HepG2 (cell line): ENCODE results near the gene CCL1. TPM values are rescaled to one million over a fixed set of nuclear protein-coding genes. Genes with fewer than 3 reads are reported as not detected.

Experiments used
- ATAC-seq: fragments of 200-7000 bp; cut with Tn5 transposase; 3 replicates; pipeline ENCODE4 v1.9.1; 2020; ENCODE audit warnings: mild to moderate bottlenecking, moderate library complexity
- BruUV-seq: library from RNA; stranded (reverse); fragments of 400-500 nt; replicated peaks from 2 replicates; lab custom pipeline; 2021; lab: Mats Ljungman, UMichigan
- CTCF ChIA-PET: fragments of 300-600 bp; formaldehyde crosslinking; extraction: SDS; loops from one replicate; lab custom pipeline; 2021; ENCODE audit warnings: low total read pairs, inconsistent platforms, low intra/inter-chr PET ratio; lab: Yijun Ruan, JAX
- POLR2A ChIA-PET: fragments of 350-600 bp; sonication (Branson Sonifier 250); formaldehyde crosslinking; loops from one replicate; lab custom pipeline; 2020; ENCODE audit warnings: antibody characterized with exemption, inconsistent platforms; lab: Yijun Ruan, JAX
- DNase-seq: peaks from one replicate; pipeline ENCODE4 v3.0.0-alpha.2; 2015; ENCODE audit warnings: low spot score
- FAIRE-seq: peaks from 3 replicates; lab custom pipeline; 2011; peaks lifted over from hg19 to GRCh38; lab: Jason Lieb, UNC
- H2AFZ ChIP-seq: one replicate; pipeline ENCODE4 v1.6.1; 2011; ENCODE audit warnings: low read length, inconsistent platforms
- H3K27ac ChIP-seq: fragments of 300-600 bp; 3 replicates; pipeline ENCODE4 v1.8.0; 2011; ENCODE audit warnings: mixed run types, mild to moderate bottlenecking, mixed read lengths, low read length, inconsistent platforms; ENCODE audit not compliant: insufficient read depth; ENCODE audit errors: extremely low read length
- H3K27me3 ChIP-seq, 2 experiments: fragments of 200-600 bp in 1 of 2; 2 replicates in 1 of 2; 3 replicates in 1 of 2; pipeline versions ENCODE4 v1.6.0 to v1.8.0; 2011; ENCODE audit warnings: low read length in 2 of 2, mild to moderate bottlenecking in 2 of 2, moderate library complexity in 2 of 2, inconsistent platforms in 1 of 2; ENCODE audit not compliant: insufficient read depth in 2 of 2, control insufficient read depth in 1 of 2
- H3K36me3 ChIP-seq, 2 experiments: fragments of 200-600 bp in 1 of 2; replicated peaks in 1 of 2; 2 replicates in 1 of 2; 3 replicates in 1 of 2; pipeline versions ENCODE4 v1.5.1 to v1.8.0; 2011; ENCODE audit warnings: low read length in 2 of 2, inconsistent platforms in 1 of 2; ENCODE audit not compliant: insufficient read depth in 2 of 2, control insufficient read depth in 1 of 2
- H3K4me1 ChIP-seq: 2 replicates; pipeline ENCODE4 v1.5.1; 2012; ENCODE audit warnings: low read length, inconsistent platforms; ENCODE audit not compliant: insufficient read depth
- H3K4me2 ChIP-seq: 2 replicates; pipeline ENCODE4 v1.6.0; 2011; ENCODE audit warnings: low read depth, low read length, inconsistent platforms
- H3K4me3 ChIP-seq, 3 experiments: fragments of 200-600 bp in 1 of 3; sonication (generic), shearing (Covaris generic) in 1 of 3; replicated peaks in 1 of 3; 2 replicates each; pipeline ENCODE4 v1.5.1; 2011 to 2016; ENCODE audit warnings: low read length in 3 of 3, inconsistent platforms in 2 of 3, low read depth in 2 of 3, mild to moderate bottlenecking in 2 of 3, control low read depth in 1 of 3, mixed read lengths in 1 of 3; ENCODE audit not compliant: insufficient read depth in 1 of 3
- H3K79me2 ChIP-seq: one replicate; pipeline ENCODE4 v1.6.1; 2011; ENCODE audit warnings: low read length, inconsistent platforms; ENCODE audit not compliant: insufficient read depth
- H3K9ac ChIP-seq: 2 replicates; pipeline ENCODE4 v1.6.0; 2011; ENCODE audit warnings: mild to moderate bottlenecking, low read depth, low read length, inconsistent platforms; ENCODE audit not compliant: insufficient read depth
- H3K9me3 ChIP-seq: 2 replicates; pipeline ENCODE4 v1.5.1; 2012; ENCODE audit warnings: mild to moderate bottlenecking, low read length
- H4K20me1 ChIP-seq: 2 replicates; pipeline ENCODE4 v1.6.0; 2011; ENCODE audit warnings: inconsistent platforms, mild to moderate bottlenecking, low read length, moderate library complexity; ENCODE audit not compliant: insufficient read depth
- CEBPB ChIP-seq: IDR thresholded peaks from 2 replicates; pipeline ENCODE4 v1.6.1; 2011; ENCODE audit warnings: low read depth, low read length, improper control_type of control experiment, borderline replicate concordance
- CHD4 ChIP-seq: fragments of 200-600 bp; sonication (generic); IDR thresholded peaks from 2 replicates; pipeline ENCODE4 v1.7.0; 2017; ENCODE audit warnings: mild to moderate bottlenecking, low read length, borderline replicate concordance
- ELF4 ChIP-seq: sonication (generic); formaldehyde crosslinking; IDR thresholded peaks from 2 replicates; pipeline ENCODE4 v1.5.0; 2020; ENCODE audit warnings: missing genetic modification reagents, mild to moderate bottlenecking, moderate library complexity, borderline replicate concordance
- GFI1 ChIP-seq: sonication (generic); formaldehyde crosslinking; IDR thresholded peaks from 2 replicates; pipeline ENCODE4 v1.5.0; 2020; ENCODE audit warnings: missing genetic modification reagents, mild to moderate bottlenecking, borderline replicate concordance
- HMGXB4 ChIP-seq, 2 experiments: sonication (generic) in 1 of 2; formaldehyde crosslinking in 1 of 2; IDR thresholded peaks; 2 replicates each; pipeline versions ENCODE4 v1.4.0 to v1.6.1; 2018 to 2020; ENCODE audit warnings: missing genetic modification reagents in 2 of 2, borderline replicate concordance in 1 of 2, low read depth in 1 of 2, mild to moderate bottlenecking in 1 of 2, missing biosample characterization in 1 of 2
- JUN ChIP-seq: sonication (generic); formaldehyde crosslinking; IDR thresholded peaks from 2 replicates; pipeline ENCODE4 v1.4.0; 2020; ENCODE audit warnings: mild to moderate bottlenecking, missing genetic modification reagents
- MBNL3 ChIP-seq: fragments of 250-450 bp; sonication (Bioruptor Pico); conservative IDR thresholded peaks from 2 replicates; pipeline ENCODE4 v1.8.0; 2022; ENCODE audit warnings: mild to moderate bottlenecking, inconsistent platforms
- MLLT10 ChIP-seq: sonication (generic); formaldehyde crosslinking; IDR thresholded peaks from 2 replicates; pipeline ENCODE4 v1.4.0; 2020; ENCODE audit warnings: missing genetic modification reagents
- PBX3 ChIP-seq: sonication (generic); formaldehyde crosslinking; IDR thresholded peaks from 2 replicates; pipeline ENCODE4 v1.8.1; 2023; ENCODE audit warnings: missing genetic modification reagents, inconsistent platforms, borderline replicate concordance
- PHF8 ChIP-seq: sonication (generic); formaldehyde crosslinking; IDR thresholded peaks from 2 replicates; pipeline ENCODE4 v1.5.0; 2020; ENCODE audit warnings: missing genetic modification reagents
- SAFB2 ChIP-seq: sonication (generic); formaldehyde crosslinking; IDR thresholded peaks from 2 replicates; pipeline ENCODE4 v1.5.1; 2020; ENCODE audit warnings: missing genetic modification reagents, low read depth, mild to moderate bottlenecking, borderline replicate concordance
- SIX4 ChIP-seq: sonication (generic); formaldehyde crosslinking; IDR thresholded peaks from 2 replicates; pipeline ENCODE4 v1.4.0; 2020; ENCODE audit warnings: missing genetic modification reagents
- SP4 ChIP-seq: sonication (generic); formaldehyde crosslinking; IDR thresholded peaks from 2 replicates; pipeline ENCODE4 v1.8.1; 2023; ENCODE audit warnings: mild to moderate bottlenecking, missing genetic modification reagents
- TOE1 ChIP-seq: sonication (generic); formaldehyde crosslinking; IDR thresholded peaks from 2 replicates; pipeline ENCODE4 v1.4.0; 2020; ENCODE audit warnings: mild to moderate bottlenecking, missing genetic modification reagents
- ZFX ChIP-seq: sonication (generic); formaldehyde crosslinking; IDR thresholded peaks from 2 replicates; pipeline ENCODE4 v1.4.0; 2020; ENCODE audit warnings: mild to moderate bottlenecking, low read depth, missing genetic modification reagents, moderate library complexity
- ZNF101 ChIP-seq: sonication (generic); formaldehyde crosslinking; IDR thresholded peaks from 2 replicates; pipeline ENCODE4 v1.4.0; 2020; ENCODE audit warnings: mild to moderate bottlenecking, low read depth, missing genetic modification reagents, borderline replicate concordance
- ZNF230 ChIP-seq: sonication (generic); formaldehyde crosslinking; IDR thresholded peaks from 2 replicates; pipeline ENCODE4 v1.4.0; 2020; ENCODE audit warnings: mild to moderate bottlenecking, missing genetic modification reagents
- ZNF446 ChIP-seq: sonication (generic); formaldehyde crosslinking; IDR thresholded peaks from 2 replicates; pipeline ENCODE4 v1.5.0; 2020; ENCODE audit warnings: mild to moderate bottlenecking, missing genetic modification reagents
- WGBS: methylation state at CpG from one replicate; pipeline ENCODE4 v1.1.6; 2017; ENCODE audit warnings: low lambda C conversion rate; 5-methylcytosine and 5-hydroxymethylcytosine counted together
- in situ Hi-C: cut with HindIII; loops from 2 replicates; pipeline ENCODE4 v1.10.0; 2017; ENCODE audit warnings: low pct_unique_long_range_greater_than_20kb; ENCODE audit not compliant: extremely low pct_ligation_motif_present
- intact Hi-C: fragments of 100-400 bp; cut with micrococcal nuclease; formaldehyde crosslinking; loops from one replicate; pipeline ENCODE4 v1.10.0; 2022; ENCODE audit not compliant: unreplicated experiment
- polyA plus RNA-seq, 8 experiments: library from polyadenylated mRNA; depleted of rRNA in 3 of 8; stranded (reverse) in 7 of 8; unstranded in 1 of 8; fragments of >200 nt; fragmentation: Illumina TruSeq in 4 of 8; extraction: Trizol in 4 of 8; gene quantifications; 2 replicates each; pipeline versions ENCODE4 v1.2.1 to v1.2.3, GENCODE V29; 2011 to 2016; ENCODE audit warnings: low read depth in 4 of 8, missing spikeins in 1 of 8, mixed read lengths in 1 of 8; ENCODE audit not compliant: insufficient read depth in 1 of 8
- total RNA-seq, 5 experiments: library from RNA; depleted of rRNA; stranded (reverse); fragments of >200 nt; fragmentation: Illumina TruSeq; extraction: Trizol; gene quantifications; 2 replicates each; pipeline ENCODE4 v1.2.3, GENCODE V29; 2016; ENCODE audit warnings: low read depth in 1 of 5
- TF ChIP-seq, protein P1 (sequence below): IDR thresholded peaks from 2 replicates; pipeline ENCODE4 v1.6.1; 2016; ENCODE audit warnings: control low read depth

The CCL1 gene
- total and polyA plus RNA-seq, 2 of the 13 experiments (the other 11 are each of a cell fraction or from before 2014, with no cell fraction given) = not detected

GRCh38 chr17:34374457-34374856, 11.4 kb upstream of the CCL1 start (continued):
- no peak for TF ChIP-seq HMGXB4 (CRISPR knock-in tag; IDR thresholded peaks at IDR 0.05; ENCODE audit: borderline replicate concordance in 1 of 2, low read depth in 1 of 2)
- TF ChIP-seq JUN (CRISPR knock-in tag) = no peak
- TF ChIP-seq ZNF101 (CRISPR knock-in tag) = no peak
- no peak for TF ChIP-seq ZFX (CRISPR knock-in tag)

DNA sequence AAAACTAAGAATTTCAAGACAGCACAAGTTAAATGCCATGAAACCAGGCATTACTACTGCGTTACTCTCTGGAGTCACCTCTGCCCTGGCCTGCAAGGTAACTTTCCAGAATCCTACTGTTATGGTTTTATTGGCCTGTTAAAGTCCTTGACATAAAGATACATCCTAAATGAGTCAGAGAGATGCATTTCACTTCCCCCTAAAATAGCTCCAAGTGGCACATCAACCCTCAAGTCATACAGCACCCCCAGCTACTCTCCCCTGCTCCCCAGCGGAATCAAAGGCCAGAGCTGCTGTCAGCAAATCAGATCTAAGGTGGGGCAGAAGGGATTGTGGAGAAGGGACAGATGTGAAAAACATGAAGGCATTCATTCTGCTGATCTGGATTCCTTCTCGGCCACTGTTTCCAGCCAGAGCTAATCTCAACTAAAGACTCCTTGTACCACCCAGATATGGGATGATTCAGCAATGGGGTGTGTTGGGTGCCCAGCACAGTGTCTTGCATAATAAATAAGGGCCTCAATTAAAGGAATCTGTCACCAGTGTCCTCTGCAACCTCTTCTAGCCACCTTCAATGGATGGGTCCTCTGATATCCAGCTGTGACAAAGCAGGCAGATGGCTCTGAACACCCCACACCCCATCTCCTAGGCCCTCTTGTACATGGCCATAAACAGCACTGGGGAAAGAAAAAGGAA, 8.5 kb upstream of the CCL1 start:
- Histone ChIP-seq H3K27me3 (peaks cover 0 to 7% of the 10 kb centered on the region in 2 experiments; a peak in 1 of 5 replicates), H3K36me3 (no peaks in the 10 kb centered on the region), H2AFZ (no peak overlapping the region), H3K4me1 (0 out of 2 replicates have a peak, but pooled peaks cover 7% of the 10 kb centered on the region), H3K9me3 (no peaks in the 10 kb centered on the region), H3K27ac (no peak overlapping the region), H4K20me1 (no peaks in the 10 kb centered on the region), H3K9ac (no peak overlapping the region), H3K79me2 (no peaks in the 10 kb centered on the region), H3K4me3 (no peak overlapping the region), H3K4me2 (no peak overlapping the region)
- FAIRE-seq = no peak
- no peak for DNase-seq
- BruUV-seq = no TSS peak
- in situ Hi-C loops = no loop called here
- ATAC-seq = no peak
- CTCF ChIA-PET = no interaction called here
- POLR2A ChIA-PET = no interaction called here
- WGBS = 10% methylated on average over 3 of the region's 3 CpGs
- intact Hi-C loops = no loop called here
- TF ChIP-seq SIX4 (CRISPR knock-in tag) = no peak
- no peak for TF ChIP-seq MLLT10 (CRISPR knock-in tag)
- TF ChIP-seq PBX3 (CRISPR knock-in tag) = no peak
- TF ChIP-seq PHF8 (CRISPR knock-in tag) = no peak
- TF ChIP-seq ELF4 (CRISPR knock-in tag) = no peak
- no peak for TF ChIP-seq MBNL3 (CRISPR knock-in tag)
- no peak for TF ChIP-seq SAFB2
- no peak for TF ChIP-seq SP4 (CRISPR knock-in tag)
- TF ChIP-seq ZNF101 (CRISPR knock-in tag) = no peak
- TF ChIP-seq ZNF230 (CRISPR knock-in tag) = no peak
- TF ChIP-seq ZNF446 = no peak
- no peak for TF ChIP-seq TOE1 (CRISPR knock-in tag)
- TF ChIP-seq CEBPB = no peak
- no peak for TF ChIP-seq CHD4
- no peak for TF ChIP-seq GFI1 (CRISPR knock-in tag)
- TF ChIP-seq, protein P1, sequence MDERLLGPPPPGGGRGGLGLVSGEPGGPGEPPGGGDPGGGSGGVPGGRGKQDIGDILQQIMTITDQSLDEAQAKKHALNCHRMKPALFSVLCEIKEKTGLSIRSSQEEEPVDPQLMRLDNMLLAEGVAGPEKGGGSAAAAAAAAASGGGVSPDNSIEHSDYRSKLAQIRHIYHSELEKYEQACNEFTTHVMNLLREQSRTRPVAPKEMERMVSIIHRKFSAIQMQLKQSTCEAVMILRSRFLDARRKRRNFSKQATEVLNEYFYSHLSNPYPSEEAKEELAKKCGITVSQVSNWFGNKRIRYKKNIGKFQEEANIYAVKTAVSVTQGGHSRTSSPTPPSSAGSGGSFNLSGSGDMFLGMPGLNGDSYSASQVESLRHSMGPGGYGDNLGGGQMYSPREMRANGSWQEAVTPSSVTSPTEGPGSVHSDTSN = no peak
